PC-9 (cell line): ENCODE results near the gene C10orf105. TPM values are rescaled to one million over a fixed set of nuclear protein-coding genes. Genes with fewer than 3 reads are reported as not detected.

Experiments used
- BruUV-seq: library from RNA; stranded (reverse); fragments of 400-500 nt; replicated peaks from 2 replicates; lab custom pipeline; 2021; lab: Mats Ljungman, UMichigan
- CTCF ChIA-PET: fragments of 300-600 bp; sonication (Branson Sonifier 250); formaldehyde crosslinking; loops from one replicate; lab custom pipeline; 2022; ENCODE audit warnings: antibody characterized with exemption; lab: Charles Lee
- POLR2A ChIA-PET: fragments of 300-600 bp; sonication (Branson Sonifier 250); formaldehyde crosslinking; loops from one replicate; lab custom pipeline; 2022; ENCODE audit warnings: antibody characterized with exemption; ENCODE audit not compliant: unreplicated experiment; lab: Charles Lee
- DNase-seq, 2 experiments: peaks; one replicate each; pipeline versions ENCODE4 v3.0.0 to v3.0.0-alpha.2; 2015 to 2022; ENCODE audit warnings: mixed read lengths in 1 of 2
- H2AFZ ChIP-seq: fragments of 200-600 bp; sonication (generic); 2 replicates; pipeline ENCODE4 v1.8.1; 2017; ENCODE audit warnings: antibody characterized with exemption
- H3F3A ChIP-seq: fragments of 200-600 bp; sonication (generic); 2 replicates; pipeline ENCODE4 v1.8.1; 2017; ENCODE audit warnings: antibody characterized with exemption, mild to moderate bottlenecking, low read depth; ENCODE audit not compliant: insufficient read depth
- H3K27ac ChIP-seq: fragments of 200-600 bp; sonication (generic); 2 replicates; pipeline ENCODE4 v1.6.1; 2016; ENCODE audit warnings: mixed run types
- H3K27me3 ChIP-seq: fragments of 200-600 bp; sonication (generic); 2 replicates; pipeline ENCODE4 v1.6.1; 2016; ENCODE audit warnings: low read depth, mixed run types; ENCODE audit not compliant: insufficient read depth
- H3K36me3 ChIP-seq: fragments of 200-600 bp; sonication (generic); 2 replicates; pipeline ENCODE4 v1.6.1; 2016; ENCODE audit warnings: low read depth, mixed run types
- H3K4me1 ChIP-seq: fragments of 200-600 bp; sonication (generic); replicated peaks from 2 replicates; pipeline ENCODE4 v1.6.1; 2016; ENCODE audit warnings: mixed run types; ENCODE audit not compliant: insufficient read depth
- H3K4me2 ChIP-seq: fragments of 200-600 bp; sonication (generic); 2 replicates; pipeline ENCODE4 v1.6.1; 2017; ENCODE audit warnings: mixed run types
- H3K4me3 ChIP-seq: fragments of 200-600 bp; sonication (generic); 2 replicates; pipeline ENCODE4 v1.6.1; 2016; ENCODE audit warnings: mixed run types
- H3K79me2 ChIP-seq: fragments of 200-600 bp; sonication (generic); 2 replicates; pipeline ENCODE4 v1.6.1; 2017; ENCODE audit warnings: low read depth, mixed run types
- H3K9me2 ChIP-seq: fragments of 200-600 bp; sonication (generic); 2 replicates; pipeline ENCODE4 v1.8.1; 2017; ENCODE audit warnings: mild to moderate bottlenecking; ENCODE audit not compliant: insufficient read depth
- H3K9me3 ChIP-seq: fragments of 200-600 bp; sonication (generic); 2 replicates; pipeline ENCODE4 v1.8.1; 2016; ENCODE audit warnings: low read depth; ENCODE audit not compliant: insufficient read depth
- H4K20me1 ChIP-seq: fragments of 200-600 bp; sonication (generic); 2 replicates; pipeline ENCODE4 v1.8.1; 2017; ENCODE audit not compliant: insufficient read depth
- EZH2 ChIP-seq: fragments of 200-600 bp; sonication (generic); IDR thresholded peaks from 2 replicates; pipeline ENCODE4 v1.8.0; 2017; ENCODE audit warnings: antibody characterized with exemption, low read depth
- intact Hi-C: fragments of 100-400 bp; cut with micrococcal nuclease; formaldehyde crosslinking; loops from one replicate; pipeline ENCODE4 v1.10.0; 2022; ENCODE audit not compliant: unreplicated experiment
- total RNA-seq: library from RNA; stranded (reverse); gene quantifications from 2 replicates; pipeline ENCODE4 v1.2.3, GENCODE V29; 2021
- TF ChIP-seq, protein P1 (sequence below): fragments of 200-600 bp; sonication (generic); conservative IDR thresholded peaks from 2 replicates; pipeline ENCODE4 v1.6.1; 2017; ENCODE audit warnings: mixed run types, antibody characterized with exemption, mild to moderate bottlenecking, moderate library complexity

C10orf105 gene
- total RNA-seq, 1 experiment from 2014 or later = not detected

DNA sequence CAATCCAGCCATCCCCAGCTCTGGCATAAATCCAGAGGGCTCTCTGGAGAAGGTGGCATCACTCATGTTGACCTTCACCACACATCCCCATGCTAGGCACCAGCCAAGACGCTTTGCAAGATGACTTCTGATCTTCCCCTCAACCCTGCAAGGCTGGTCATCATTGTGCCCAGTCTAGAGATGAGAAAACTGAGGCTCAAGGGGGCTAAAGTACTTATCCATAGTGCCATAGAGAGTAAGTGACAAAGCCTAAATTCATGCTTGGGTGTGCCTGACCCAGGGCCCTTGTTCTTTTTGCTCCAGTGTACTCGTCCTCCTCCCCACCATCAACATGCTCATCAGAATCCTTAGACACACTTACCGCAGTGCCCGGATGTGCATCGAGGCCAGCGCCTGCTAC, 1.7 kb upstream of the C10orf105 start:
- BruUV-seq = no TSS peak
- Histone ChIP-seq H3K4me1 (peaks cover 13% of the 10 kb centered on the region), H3K9me3 (no peaks in the 10 kb centered on the region), H3F3A (no peaks in the 10 kb centered on the region; the same call in 1 of the 2 replicates), H3K79me2 (no peaks in the 10 kb centered on the region), H3K4me3 (no peak overlapping the region), H3K27me3 (no peaks in the 10 kb centered on the region), H3K27ac (no peak overlapping the region), H4K20me1 (no peaks in the 10 kb centered on the region), H3K36me3 (no peaks in the 10 kb centered on the region), H3K4me2 (no peak overlapping the region), H3K9me2 (no peaks in the 10 kb centered on the region), H2AFZ (no peak overlapping the region)
- POLR2A ChIA-PET = no interaction called here
- no peak for DNase-seq
- intact Hi-C loops = no loop called here
- TF ChIP-seq EZH2 = no peak
- TF ChIP-seq, protein P1, sequence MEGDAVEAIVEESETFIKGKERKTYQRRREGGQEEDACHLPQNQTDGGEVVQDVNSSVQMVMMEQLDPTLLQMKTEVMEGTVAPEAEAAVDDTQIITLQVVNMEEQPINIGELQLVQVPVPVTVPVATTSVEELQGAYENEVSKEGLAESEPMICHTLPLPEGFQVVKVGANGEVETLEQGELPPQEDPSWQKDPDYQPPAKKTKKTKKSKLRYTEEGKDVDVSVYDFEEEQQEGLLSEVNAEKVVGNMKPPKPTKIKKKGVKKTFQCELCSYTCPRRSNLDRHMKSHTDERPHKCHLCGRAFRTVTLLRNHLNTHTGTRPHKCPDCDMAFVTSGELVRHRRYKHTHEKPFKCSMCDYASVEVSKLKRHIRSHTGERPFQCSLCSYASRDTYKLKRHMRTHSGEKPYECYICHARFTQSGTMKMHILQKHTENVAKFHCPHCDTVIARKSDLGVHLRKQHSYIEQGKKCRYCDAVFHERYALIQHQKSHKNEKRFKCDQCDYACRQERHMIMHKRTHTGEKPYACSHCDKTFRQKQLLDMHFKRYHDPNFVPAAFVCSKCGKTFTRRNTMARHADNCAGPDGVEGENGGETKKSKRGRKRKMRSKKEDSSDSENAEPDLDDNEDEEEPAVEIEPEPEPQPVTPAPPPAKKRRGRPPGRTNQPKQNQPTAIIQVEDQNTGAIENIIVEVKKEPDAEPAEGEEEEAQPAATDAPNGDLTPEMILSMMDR = no peak
- CTCF ChIA-PET = no interaction called here

DNA sequence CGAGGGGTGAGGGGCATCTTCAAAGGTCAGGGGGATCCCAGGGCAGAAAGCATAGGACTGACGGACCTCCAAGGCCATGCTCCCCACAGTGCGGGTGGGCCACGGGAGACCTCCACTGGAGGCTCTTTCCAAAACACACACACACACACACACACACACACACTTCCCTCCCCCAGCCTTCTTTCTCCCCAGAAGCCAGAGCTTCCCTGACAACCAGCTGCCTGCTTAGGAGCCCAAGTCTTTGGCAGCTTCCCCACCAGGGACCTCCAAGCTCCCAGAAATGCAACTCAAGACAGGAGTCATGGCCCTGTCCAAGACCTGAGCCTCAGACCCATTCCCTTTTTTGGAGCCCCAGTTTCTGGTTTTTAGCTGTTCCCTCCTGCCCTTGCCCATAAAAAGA, 710 bp upstream of the C10orf105 start:
- intact Hi-C loops = no loop called here
- peaks cover 3% of the 10 kb centered on the region for H3K4me1 ChIP-seq
- H3K4me2 ChIP-seq = no peak overlapping the region
- no TSS peak for BruUV-seq
- H3K9me2 ChIP-seq = no peaks in the 10 kb centered on the region
- POLR2A ChIA-PET = interaction anchor here (0.6 kb wide), 2 partner anchors 34 to 1024 kb away, joined by 3 to 4 read pairs; no protein-coding TSS in a partner anchor
- TF ChIP-seq EZH2 = no peak
- TF ChIP-seq, protein P1 = no peak
- H3K36me3 ChIP-seq = no peaks in the 10 kb centered on the region
- no peak overlapping the region for H3K27ac ChIP-seq
- no peaks in the 10 kb centered on the region for H3K9me3 ChIP-seq
- CTCF ChIA-PET = interaction anchor here (0.7 kb wide), 1 partner anchor 392 kb away, joined by 4 read pairs; no protein-coding TSS in a partner anchor
- H3K27me3 ChIP-seq = no peaks in the 10 kb centered on the region
- no peaks in the 10 kb centered on the region for H3K79me2 ChIP-seq
- no peak for DNase-seq
- H2AFZ ChIP-seq = no peak overlapping the region
- H3F3A ChIP-seq = no peaks in the 10 kb centered on the region; the same call in 1 of the 2 replicates
- H3K4me3 ChIP-seq = no peak overlapping the region
- no peaks in the 10 kb centered on the region for H4K20me1 ChIP-seq

DNA sequence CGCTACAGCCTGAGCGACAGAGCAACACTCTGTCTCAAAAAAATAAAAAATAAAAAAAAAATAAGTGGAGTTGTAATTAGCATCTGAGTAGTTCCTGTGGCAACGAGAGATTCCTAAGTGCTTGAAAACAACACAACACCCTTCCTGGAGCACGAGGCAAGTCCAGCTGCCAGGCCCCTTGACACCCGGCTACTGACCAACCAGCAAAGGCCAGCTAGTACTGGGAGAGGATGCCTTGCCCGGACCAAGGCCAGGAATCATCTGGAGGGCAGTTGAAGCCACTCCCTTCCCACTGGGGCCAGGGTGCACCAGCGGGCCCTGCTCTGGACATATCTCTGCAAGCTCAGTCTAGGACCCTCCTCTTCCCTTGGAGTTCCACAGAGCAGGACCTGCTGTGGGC, 536 bp downstream of the C10orf105 start:
- no peaks in the 10 kb centered on the region for H4K20me1 ChIP-seq
- no peak overlapping the region for H2AFZ ChIP-seq
- no peaks in the 10 kb centered on the region for H3K27me3 ChIP-seq
- H3K4me1 ChIP-seq = peaks cover 7% of the 10 kb centered on the region
- H3K9me3 ChIP-seq = no peaks in the 10 kb centered on the region
- intact Hi-C loops = no loop called here
- H3K4me3 ChIP-seq = no peak overlapping the region
- CTCF ChIA-PET = interaction anchor here (0.7 kb wide), 1 partner anchor 112 kb away, joined by 5 read pairs; no protein-coding TSS in a partner anchor
- no peak overlapping the region for H3K27ac ChIP-seq
- no peak for DNase-seq
- BruUV-seq = no TSS peak
- POLR2A ChIA-PET = no interaction called here
- H3K36me3 ChIP-seq = no peaks in the 10 kb centered on the region
- TF ChIP-seq, protein P1 = no peak
- no peak for TF ChIP-seq EZH2
- H3K79me2 ChIP-seq = no peaks in the 10 kb centered on the region
- no peaks in the 10 kb centered on the region for H3K9me2 ChIP-seq
- no peak overlapping the region for H3K4me2 ChIP-seq
- H3F3A ChIP-seq = peaks cover under 1% of the 10 kb centered on the region; the same call in 1 of the 2 replicates
